Hindlimb muscle (tissue), 1 donor: Measurements from ENCODE around the gene PGLYRP3. TPM values are rescaled to one million over a fixed set of nuclear protein-coding genes. Genes with fewer than 3 reads are reported as not detected.

Source experiments
- DNase-seq: peaks from one replicate; pipeline ENCODE4 v3.0.0-alpha.2; 2013
- polyA plus RNA-seq: library from polyadenylated mRNA; unstranded; fragments of 120-200 nt; gene quantifications from one replicate; pipeline ENCODE4 v1.2.1, GENCODE V29; 2013; ENCODE audit not compliant: insufficient read length

The PGLYRP3 gene
- polyA plus RNA-seq, 1 donor = not detected

- no peak for DNase-seq
Observed at GRCh38 chr1:153259387-153259786, 53.4 kb downstream of the PGLYRP3 start, which contains the start of gene LORICRIN. Gene LORICRIN, plus strand, starts transcription at chr1:153259687. Its CDS starts 1,263 bp downstream, at chr1:153260950.

- DNase-seq = no peak
Observed at GRCh38 chr1:153253693-153254092, 59.1 kb downstream of the PGLYRP3 start.

- DNase-seq = no peak
Observed at GRCh38 chr1:153253076-153253475, 59.7 kb downstream of the PGLYRP3 start.

- no peak for DNase-seq
Observed at GRCh38 chr1:153251988-153252387, 60.8 kb downstream of the PGLYRP3 start.

GRCh38 chr1:153251562-153251961, 61.2 kb downstream of the PGLYRP3 start:
- no peak for DNase-seq

- DNase-seq = no peak
Observed at GRCh38 chr1:153251087-153251486, 61.7 kb downstream of the PGLYRP3 start.

- peak; percentile 72 for DNase-seq
Observed at GRCh38 chr1:153250166-153250565, 62.6 kb downstream of the PGLYRP3 start.

- no peak for DNase-seq
Observed at GRCh38 chr1:153248176-153248879, 64.4 kb downstream of the PGLYRP3 start.

Other genes with a start within 250 kb of the PGLYRP3 start
- gene SPRR2B, start 241.3 kb downstream of the PGLYRP3 start, polyA plus RNA-seq = not detected
- gene SPRR2E, start 218.4 kb downstream of the PGLYRP3 start, polyA plus RNA-seq = not detected
- not detected for gene SPRR2F, start 199.4 kb downstream of the PGLYRP3 start, polyA plus RNA-seq
- gene SPRR2G, start 162.1 kb downstream of the PGLYRP3 start, polyA plus RNA-seq = not detected
- not detected for gene LELP1, start 109.5 kb downstream of the PGLYRP3 start, polyA plus RNA-seq
- gene PRR9, start 95.4 kb downstream of the PGLYRP3 start, polyA plus RNA-seq = not detected
- gene LORICRIN, start 53.3 kb downstream of the PGLYRP3 start, polyA plus RNA-seq = not detected
- gene PGLYRP4, start 35.9 kb upstream of the PGLYRP3 start, polyA plus RNA-seq = not detected
- 17.0 TPM for gene S100A9, start 44.9 kb upstream of the PGLYRP3 start, polyA plus RNA-seq
- 1.0 TPM for gene S100A12, start 62.7 kb upstream of the PGLYRP3 start, polyA plus RNA-seq
- gene S100A8, start 78.1 kb upstream of the PGLYRP3 start, polyA plus RNA-seq = 12.5 TPM
- gene S100A7A, start 103.6 kb upstream of the PGLYRP3 start, polyA plus RNA-seq = not detected
- gene S100A7, start 147.7 kb upstream of the PGLYRP3 start, polyA plus RNA-seq = not detected
- gene S100A6, start 223.0 kb upstream of the PGLYRP3 start, polyA plus RNA-seq = 187 TPM
- gene S100A5, start 228.0 kb upstream of the PGLYRP3 start, polyA plus RNA-seq = not detected
- gene S100A4, start 232.9 kb upstream of the PGLYRP3 start, polyA plus RNA-seq = 193 TPM
- gene S100A3, start 236.3 kb upstream of the PGLYRP3 start, polyA plus RNA-seq = 1.2 TPM